Stimulated activated CD8-positive, alpha-beta memory T cell treated with anti-CD3 and anti-CD28 coated beads, Interleukin-12 subunit alpha, Interleukin-12 subunit beta, amount 100 ng/mL, for 24 hours (primary cell): Measurements from ENCODE around the gene IGFALS.

Experiments
- DNase-seq: peaks from one replicate; pipeline ENCODE4 v3.0.0-alpha.2; 2020; ENCODE audit errors: extremely low read depth

The IGFALS gene

GRCh38 chr16:1766231-1766630 is 27.3 kb downstream of the IGFALS start:
- no peak for DNase-seq

DNA sequence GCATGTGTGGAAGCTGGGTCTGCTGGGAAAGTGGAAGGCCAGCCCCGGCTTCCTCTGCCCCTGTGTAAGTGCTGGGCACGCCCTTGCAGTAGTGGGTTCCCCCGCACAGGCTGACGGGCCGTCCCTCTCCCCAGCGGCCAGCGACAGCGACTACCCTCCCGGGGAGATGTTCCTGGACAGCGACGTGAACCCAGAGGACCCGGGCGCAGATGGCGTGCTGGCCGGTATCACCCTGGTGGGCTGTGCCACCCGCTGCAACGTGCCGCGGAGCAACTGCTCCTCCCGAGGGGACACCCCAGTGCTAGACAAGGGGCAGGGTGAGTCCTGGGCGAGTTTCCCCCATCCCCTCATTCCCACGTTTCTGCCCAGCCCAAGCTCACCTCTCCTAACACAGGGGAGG is 27.7 kb downstream of the IGFALS start:
- DNase-seq, result no peak

GRCh38 chr16:1764971-1765370 is 28.5 kb downstream of the IGFALS start:
- DNase-seq, result no peak

DNA sequence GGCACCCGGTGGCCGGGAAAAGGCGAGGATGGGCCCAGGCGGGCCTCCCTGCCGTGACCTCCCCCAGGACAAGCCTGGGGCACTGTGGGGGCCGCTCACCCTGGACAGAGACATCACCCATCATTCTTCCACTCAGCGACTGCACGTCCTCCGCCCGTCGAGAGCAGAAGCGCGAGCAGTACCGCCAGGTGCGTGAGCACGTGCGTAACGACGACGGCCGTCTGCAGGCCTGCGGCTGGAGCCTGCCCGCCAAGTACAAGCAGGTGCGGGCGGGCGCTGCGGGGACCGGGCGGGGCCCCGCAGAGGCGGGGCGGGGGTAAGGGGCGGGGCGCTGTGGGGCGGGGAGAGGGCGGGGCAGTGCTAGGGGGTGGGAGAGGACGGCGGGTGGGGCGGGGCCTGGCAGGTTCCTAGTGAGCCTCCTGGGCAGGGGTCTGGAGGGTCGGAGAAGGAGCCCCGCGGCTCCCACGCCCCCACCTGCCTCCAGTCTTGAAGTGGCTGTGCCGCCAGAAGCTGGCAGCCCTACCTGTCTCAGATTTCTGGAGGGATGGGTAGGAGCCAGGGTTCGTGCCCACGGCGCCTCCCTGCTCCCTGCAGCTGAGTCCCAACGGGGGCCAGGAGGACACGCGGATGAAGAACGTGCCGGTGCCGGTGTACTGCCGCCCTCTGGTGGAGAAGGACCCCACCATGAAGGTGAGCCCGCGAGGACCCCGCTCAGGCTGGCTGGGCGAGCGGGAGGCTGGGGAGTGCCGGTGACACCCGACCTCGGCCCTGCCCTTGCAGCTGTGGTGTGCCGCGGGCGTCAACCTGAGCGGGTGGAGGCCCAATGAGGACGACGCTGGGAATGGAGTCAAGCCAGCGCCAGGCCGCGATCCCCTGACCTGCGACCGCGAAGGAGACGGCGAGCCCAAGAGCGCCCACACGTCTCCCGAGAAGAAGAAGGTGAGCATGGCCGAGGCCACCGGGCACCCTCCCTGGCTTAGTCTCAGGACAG is 29.7 kb downstream of the IGFALS start:
- no peak for DNase-seq

- no peak for DNase-seq
These were observed 30.5 kb downstream of the IGFALS start for GRCh38 chr16:1762879-1763520.

DNA sequence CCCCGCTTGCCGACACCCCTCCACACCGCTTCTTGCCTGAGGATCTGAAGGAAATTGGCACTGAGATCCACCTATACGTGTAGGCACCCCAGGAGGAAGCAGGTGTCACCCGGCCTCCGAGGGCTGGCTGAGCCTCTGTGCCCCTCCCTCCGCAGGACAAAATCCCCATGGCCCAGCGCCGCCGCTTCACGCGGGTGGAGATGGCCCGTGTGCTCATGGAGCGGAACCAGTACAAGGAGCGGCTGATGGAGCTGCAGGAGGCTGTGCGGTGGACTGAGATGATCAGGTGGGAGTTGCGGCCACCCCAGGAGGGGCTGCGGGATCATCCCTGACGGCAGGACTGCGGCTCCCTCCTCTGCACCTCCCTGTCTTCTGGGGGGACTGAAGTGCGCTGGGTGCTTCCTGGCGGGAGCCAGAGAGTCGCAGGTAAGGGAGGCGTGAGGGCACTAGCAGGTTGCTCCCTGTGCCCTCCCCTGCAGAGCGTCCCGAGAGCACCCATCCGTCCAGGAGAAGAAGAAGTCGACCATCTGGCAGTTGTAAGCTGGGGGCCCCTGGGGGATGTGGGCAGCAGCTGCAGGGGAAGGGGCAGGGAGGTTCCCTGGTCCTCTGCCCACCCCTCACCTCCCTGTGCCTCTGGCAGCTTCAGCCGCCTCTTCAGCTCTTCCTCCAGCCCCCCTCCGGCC is 31.2 kb downstream of the IGFALS start:
- DNase-seq, result no peak

GRCh38 chr16:1761751-1762150 is 31.8 kb downstream of the IGFALS start:
- DNase-seq, result no peak

- no peak for DNase-seq
These were observed 32.6 kb downstream of the IGFALS start for GRCh38 chr16:1760911-1761310.

DNA sequence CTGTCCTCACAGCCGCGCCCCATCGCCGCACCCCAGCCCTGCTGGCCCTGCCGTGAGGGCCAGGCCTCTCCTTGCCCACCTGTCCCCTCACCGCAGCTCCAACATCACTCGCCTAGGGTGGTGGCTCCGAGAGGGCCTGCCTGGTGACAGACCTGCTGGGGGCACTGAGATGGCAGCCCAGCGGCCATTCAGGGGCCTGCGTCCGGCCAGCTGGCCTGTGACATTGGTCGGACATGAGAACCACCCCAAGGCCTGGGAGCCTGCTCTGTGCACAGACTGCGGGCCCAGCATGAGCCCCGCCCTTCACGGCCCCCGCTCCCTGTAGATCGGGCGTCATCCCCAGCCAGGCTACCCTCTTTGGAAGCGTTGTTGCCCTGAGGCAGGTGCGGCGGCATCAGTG is 34.0 kb downstream of the IGFALS start:
- DNase-seq, result no peak

GRCh38 chr16:1758923-1759322 is 34.6 kb downstream of the IGFALS start:
- no peak for DNase-seq

DNA sequence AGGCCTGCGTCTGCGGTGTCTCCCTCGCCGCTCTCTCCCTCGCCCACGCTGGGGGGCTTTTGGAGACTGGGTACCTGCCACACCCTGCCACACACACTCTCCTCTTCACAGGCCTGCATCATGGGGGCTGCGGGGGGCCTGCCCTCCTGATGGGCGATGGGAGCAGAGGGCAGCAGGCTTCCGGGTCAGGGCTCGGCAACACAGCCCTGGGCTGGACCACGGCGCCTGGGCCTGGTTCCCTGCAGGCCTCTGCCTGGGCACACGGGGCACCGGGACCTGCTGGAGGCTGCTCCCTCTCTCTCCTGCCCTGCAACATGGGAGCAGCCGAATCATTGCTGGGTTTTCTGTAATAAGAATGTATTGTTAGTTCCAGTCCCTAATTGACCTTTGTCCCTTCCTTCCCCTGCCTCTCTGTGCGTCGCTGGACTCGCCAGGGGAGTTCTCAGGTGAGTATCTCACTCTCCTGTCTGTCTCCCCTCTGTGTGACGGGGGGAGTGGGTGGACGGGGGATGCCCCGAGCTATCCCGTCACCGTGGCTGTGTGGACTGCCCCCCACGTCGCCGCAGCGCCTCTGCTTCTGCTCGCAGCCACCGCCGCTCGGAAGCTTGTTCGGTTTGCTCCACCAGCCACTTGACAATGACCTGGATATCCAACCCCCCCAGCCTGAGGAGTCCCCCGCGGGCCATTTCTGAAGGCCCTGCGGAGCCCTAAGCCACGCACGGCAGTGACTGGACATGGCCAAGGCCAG is 35.6 kb downstream of the IGFALS start:
- DNase-seq, result no peak

GRCh38 chr16:1754204-1754603 is 39.3 kb downstream of the IGFALS start:
- DNase-seq, result no peak

DNA sequence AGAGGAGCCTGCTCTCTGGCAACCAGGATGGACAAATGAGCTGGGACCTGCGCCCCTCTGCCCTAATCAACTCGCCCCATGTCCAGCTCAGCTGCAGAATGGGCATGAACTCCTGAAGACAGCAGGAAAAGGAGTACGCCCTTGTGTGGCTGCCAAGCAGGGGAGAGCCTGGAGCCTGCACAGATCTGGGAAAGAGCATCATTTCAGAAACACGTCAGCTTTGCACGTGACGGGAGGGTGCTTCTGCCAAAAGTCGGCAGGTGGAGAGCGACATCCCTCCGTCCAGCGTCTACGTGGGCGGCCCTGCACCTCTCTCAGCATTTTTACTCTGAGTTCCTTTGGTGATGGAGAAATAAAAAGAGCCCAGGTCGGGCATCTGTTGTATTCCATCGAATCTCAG is 40.7 kb downstream of the IGFALS start:
- DNase-seq, result no peak

DNA sequence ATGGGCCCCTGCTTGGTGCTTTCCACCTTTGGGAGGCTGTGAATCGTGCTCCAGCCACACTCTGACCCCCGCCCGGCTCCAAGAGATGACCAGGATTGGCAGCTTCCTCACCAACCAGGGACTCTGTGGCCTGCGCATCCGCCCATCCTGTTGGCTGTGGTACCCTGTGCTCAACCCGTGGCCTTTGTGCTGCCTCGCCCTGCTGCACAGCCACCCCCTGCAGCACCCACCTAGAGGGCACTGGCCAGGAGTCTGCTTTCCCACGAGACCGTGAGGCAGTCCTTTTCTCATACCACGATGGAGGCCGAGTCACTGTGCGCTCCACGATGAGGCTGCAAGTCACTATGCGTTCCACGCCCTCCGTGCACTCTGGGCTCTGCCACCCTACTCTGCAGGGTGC is 41.6 kb downstream of the IGFALS start:
- DNase-seq, result no peak

DNA sequence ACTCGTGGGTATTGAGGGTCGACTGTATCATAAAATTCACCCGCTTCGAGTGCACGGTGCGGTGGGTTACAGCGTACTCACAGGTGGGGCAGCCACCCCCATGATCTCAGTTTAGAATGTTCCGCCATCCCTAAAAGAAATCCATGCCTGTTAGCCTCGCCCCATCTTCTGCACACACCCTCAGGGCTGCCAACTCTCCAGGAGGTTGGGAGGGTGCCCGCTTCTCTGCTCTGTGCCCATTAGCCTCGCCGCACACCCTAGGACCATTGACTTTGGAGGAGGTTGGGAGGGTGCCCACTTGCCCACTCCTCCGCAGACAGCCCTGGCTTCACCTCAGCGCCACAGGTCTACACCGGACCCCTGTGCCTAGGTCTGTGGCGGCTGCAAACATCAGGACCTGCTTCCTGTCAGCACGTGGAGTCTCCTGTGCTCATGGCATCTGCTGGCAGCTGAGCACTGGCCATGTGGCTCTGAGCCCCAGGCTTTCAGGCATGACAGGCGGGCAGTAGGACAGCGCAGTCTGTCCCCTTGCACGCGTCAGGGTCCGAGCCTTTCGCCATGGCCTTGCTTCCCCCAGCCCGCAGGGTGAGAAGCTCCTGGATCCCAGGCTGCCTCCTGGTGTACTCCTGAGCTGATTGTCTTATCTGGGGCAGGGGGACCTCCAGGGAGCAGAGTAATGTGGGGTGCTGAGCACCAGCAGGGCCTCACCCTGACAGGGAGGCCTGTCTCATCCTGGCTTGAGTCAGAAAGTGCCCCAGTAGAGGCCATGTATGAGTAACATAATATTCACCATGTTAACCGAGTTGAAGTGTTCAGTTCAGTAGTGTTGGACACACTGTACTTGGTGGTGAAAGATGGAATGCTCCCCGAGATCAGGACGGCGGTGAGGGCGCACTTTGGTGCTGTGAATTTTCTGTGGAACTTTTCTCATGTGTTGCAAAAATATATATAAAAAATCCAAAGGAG is 44.1 kb downstream of the IGFALS start:
- no peak for DNase-seq

DNA sequence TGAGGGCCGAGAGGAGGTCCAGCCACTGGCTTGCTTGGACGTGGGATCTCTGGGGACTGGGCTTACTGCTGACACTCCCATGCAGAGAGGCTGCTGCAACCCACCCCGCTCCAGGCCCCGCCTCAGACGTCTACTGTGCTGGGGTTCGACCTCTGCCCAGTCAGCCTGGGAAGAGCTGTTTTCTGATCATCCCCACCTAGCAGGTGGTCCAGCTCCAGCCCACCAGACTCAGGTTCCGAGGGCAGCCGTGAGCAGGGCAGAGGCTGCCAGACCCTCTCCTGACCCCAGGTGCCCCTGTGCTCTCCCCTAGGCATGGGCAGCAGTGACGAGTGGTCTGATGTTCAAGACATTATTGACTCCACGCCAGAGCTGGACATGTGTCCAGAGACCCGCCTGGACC is 45.6 kb downstream of the IGFALS start:
- no peak for DNase-seq

GRCh38 chr16:1746693-1747195 is 46.8 kb downstream of the IGFALS start:
- DNase-seq, result no peak

- no peak for DNase-seq
These were observed 47.4 kb downstream of the IGFALS start for GRCh38 chr16:1745900-1746692.

DNA sequence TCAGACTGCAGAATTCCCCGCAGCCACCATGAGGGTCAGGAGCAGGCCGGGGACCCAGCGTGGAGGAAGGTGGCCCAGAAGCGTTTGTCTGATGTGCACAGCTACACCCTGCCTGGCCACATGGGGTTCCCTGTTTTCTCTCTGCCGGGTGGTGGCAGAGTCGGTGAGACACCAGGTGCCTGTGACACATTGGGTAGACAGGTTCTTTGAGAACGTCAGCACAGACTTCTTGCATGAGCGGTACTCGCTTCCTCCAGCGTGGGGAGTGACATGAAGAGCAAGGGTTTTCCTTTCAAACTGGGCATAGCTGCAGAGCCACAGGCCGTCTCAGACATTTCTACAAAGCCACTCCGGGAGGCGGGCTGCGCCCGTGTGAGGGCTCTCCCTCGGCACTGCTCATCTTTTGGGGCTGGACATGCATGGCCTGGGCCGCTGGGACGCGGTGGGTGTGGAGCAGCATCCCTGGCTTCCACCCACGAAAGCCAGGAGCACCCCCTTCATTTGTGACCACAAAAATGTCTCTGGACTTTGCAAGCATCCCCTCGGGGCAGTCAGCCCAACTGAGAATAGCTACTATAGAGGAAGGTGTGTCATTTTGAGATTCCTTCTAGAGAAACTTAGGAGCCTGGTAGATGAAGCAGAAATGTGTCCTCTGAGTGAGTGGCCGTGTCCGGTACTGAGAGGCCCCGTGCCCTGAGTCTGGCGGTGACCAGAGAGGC is 48.2 kb downstream of the IGFALS start:
- no peak for DNase-seq
